Heart right ventricle (tissue), 16 donors: ENCODE data around the gene BPGM. TPM values are rescaled to one million over a fixed set of nuclear protein-coding genes. Genes with fewer than 3 reads are reported as not detected.

Experiments
- ATAC-seq, 8 donors: fragments of 200-7000 bp; cut with Tn5 transposase; one replicate each; pipeline ENCODE4 v1.9.1; 2020; ENCODE audit warnings: mild to moderate bottlenecking in 8 of 8, moderate library complexity in 8 of 8, moderate number of reproducible peaks in 1 of 8
- DNase-seq, 2 donors: peaks; one replicate each; pipeline ENCODE4 v3.0.0-alpha.2; 2020
- H3K27ac ChIP-seq, 10 donors: fragments of 200-600 bp; sonication (generic) in 2 of 10; one replicate each; pipeline versions ENCODE4 v1.5.0 to v1.8.0; 2020 to 2022; ENCODE audit warnings: mild to moderate bottlenecking in 3 of 10
- H3K27me3 ChIP-seq, 7 donors: fragments of 200-600 bp; one replicate each; pipeline ENCODE4 v1.8.0; 2021 to 2022; ENCODE audit warnings: mild to moderate bottlenecking in 2 of 7
- H3K36me3 ChIP-seq, 9 donors: fragments of 200-600 bp; sonication (generic) in 1 of 9; one replicate each; pipeline versions ENCODE4 v1.5.0 to v1.8.0; 2020 to 2022; ENCODE audit warnings: mild to moderate bottlenecking in 2 of 9
- H3K4me1 ChIP-seq, 9 donors: fragments of 200-600 bp; sonication (generic) in 1 of 9; one replicate each; pipeline versions ENCODE4 v1.5.0 to v1.8.0; 2020 to 2022; ENCODE audit warnings: mild to moderate bottlenecking in 4 of 9
- H3K4me3 ChIP-seq, 10 donors: fragments of 200-600 bp; sonication (generic) in 2 of 10; one replicate each; pipeline versions ENCODE4 v1.5.0 to v1.8.0; 2020 to 2022; ENCODE audit warnings: mild to moderate bottlenecking in 7 of 10, moderate library complexity in 2 of 10
- H3K9me3 ChIP-seq, 11 donors: fragments of 200-600 bp in 10 of 11; sonication (generic) in 2 of 11; one replicate each; pipeline versions ENCODE4 v1.5.0 to v1.8.0; 2013 to 2022; ENCODE audit warnings: mild to moderate bottlenecking in 2 of 11, control low read depth in 1 of 11, moderate library complexity in 1 of 11
- WGBS, 2 donors: extraction: QIAGEN DNeasy Blood & Tissue Kit; methylation state at CpG; one replicate each; pipeline ENCODE4 v1.1.7; 2013; ENCODE audit warnings: inconsistent platforms in 1 of 2; 5-methylcytosine and 5-hydroxymethylcytosine counted together
- intact Hi-C, 10 donors: fragments of 100-400 bp; cut with DNase I; formaldehyde crosslinking; loops; one replicate each; pipeline versions ENCODE4 v1.11.1 to v1.14.2; 2022
- polyA plus RNA-seq, 2 donors: library from polyadenylated mRNA; stranded (reverse); fragments of 200-250 nt; gene quantifications; one replicate each; pipeline ENCODE4 v1.2.3, GENCODE V29; 2013
- total RNA-seq, 10 donors: library from RNA; stranded (reverse); fragmentation: NEBNext Ultra II Directional in 3 of 10; extraction: Animal tissue kit (Norgen Biotek cat#: 25700) in 3 of 10; gene quantifications; one replicate each; pipeline versions ENCODE4 v1.2.1 to v1.2.4, GENCODE V29; 2021 to 2023
- TF ChIP-seq, protein P1 (sequence below), 9 donors: fragments of 200-600 bp; sonication (generic) in 2 of 9; IDR thresholded peaks; one replicate each; pipeline versions ENCODE4 v1.5.0 to v1.8.0; 2021 to 2022; ENCODE audit warnings: antibody characterized with exemption in 9 of 9, mild to moderate bottlenecking in 5 of 9, moderate library complexity in 1 of 9
- donor health status: Arrhythmogenic right ventricular cardiomyopathy.
- donor health status: ischemic (EF 13 %, LVEDD 7.1; RV severe dilation, severe dysfunction).
- donor health status: healthy with polysubstance abuse.
- donor health status: DM: no; HTN: yes; CAD: no.
- donor health status: DM: no; HTN: no; CAD: no.
- donor health status: ischemic (EF 25% LVEDD 6.9; RV normal size, moderate dysfunction).
- donor health status: ischemic (EF 25% LVEDD 5.7; RV mildly dilated, moderate dysfunction).
- donor health status: healthy.
- donor health status: DM: yes; HTN: yes; CAD: no.
- donor health status: Ischemic cardiomyopathy.
- donor health status: ischemic (EF 35%, LVEDD 5.7; RV mildly dilated, moderate dysfunction).
- donor health status: nonischemic (EF 11% LVEDD 7.7; RV severe dilation, severe dysfunction).
- donor health status: DM: yes; HTN: yes; CAD: no.
- donor health status: PGD.
- donor health status: ischemic (EF 29% LVEDD 5.4; RV normal size, mild dysfunction).
- donor health status: nonischemic (EF 23%, LVEDD 6.1; RV moderate dilation, normal function).

BPGM gene
- total and polyA plus RNA-seq, 12 donors = 12.4 to 19.7 (median 14.9) TPM

DNA sequence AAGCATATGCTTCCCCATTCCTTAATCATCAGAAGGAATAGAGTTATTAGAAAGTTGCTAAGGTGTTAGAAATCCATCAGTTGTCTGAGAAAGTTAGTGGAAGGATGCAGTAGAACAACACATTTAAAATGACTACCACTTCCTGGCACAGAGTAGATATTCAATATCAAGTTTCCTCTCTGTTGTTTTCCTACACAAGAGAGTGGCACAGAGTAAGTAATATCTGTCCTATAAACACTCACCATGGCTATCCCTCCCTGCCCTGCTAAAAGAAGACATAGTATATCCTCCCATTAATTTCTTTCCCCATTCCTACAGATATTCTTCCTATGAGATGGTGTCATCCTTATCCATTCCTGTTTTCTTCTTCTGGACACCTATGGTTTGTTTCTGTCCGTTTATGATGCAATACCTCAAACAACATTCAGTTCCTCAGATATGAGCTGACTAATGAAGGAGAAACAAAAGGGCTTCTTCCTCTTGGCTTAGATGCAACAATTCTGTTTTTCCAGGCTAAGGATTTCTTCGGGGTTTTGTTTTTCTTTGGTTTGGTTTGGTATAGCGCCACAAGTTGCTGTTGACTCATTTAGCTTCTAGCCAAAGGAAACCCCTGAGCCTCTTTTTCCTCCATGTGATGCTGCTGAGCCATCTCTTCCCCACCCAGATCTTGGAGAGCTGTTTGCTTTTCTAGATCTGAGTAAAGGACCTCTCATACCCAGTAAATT is 32.9 kb upstream of the BPGM start:
- TF ChIP-seq, protein P1, sequence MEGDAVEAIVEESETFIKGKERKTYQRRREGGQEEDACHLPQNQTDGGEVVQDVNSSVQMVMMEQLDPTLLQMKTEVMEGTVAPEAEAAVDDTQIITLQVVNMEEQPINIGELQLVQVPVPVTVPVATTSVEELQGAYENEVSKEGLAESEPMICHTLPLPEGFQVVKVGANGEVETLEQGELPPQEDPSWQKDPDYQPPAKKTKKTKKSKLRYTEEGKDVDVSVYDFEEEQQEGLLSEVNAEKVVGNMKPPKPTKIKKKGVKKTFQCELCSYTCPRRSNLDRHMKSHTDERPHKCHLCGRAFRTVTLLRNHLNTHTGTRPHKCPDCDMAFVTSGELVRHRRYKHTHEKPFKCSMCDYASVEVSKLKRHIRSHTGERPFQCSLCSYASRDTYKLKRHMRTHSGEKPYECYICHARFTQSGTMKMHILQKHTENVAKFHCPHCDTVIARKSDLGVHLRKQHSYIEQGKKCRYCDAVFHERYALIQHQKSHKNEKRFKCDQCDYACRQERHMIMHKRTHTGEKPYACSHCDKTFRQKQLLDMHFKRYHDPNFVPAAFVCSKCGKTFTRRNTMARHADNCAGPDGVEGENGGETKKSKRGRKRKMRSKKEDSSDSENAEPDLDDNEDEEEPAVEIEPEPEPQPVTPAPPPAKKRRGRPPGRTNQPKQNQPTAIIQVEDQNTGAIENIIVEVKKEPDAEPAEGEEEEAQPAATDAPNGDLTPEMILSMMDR (IDR thresholded peaks at IDR 0.05) = no peak
- DNase-seq (peak in 1 of 2 donors; percentile 38), ATAC-seq (peak; percentile 44 to 89 (median 81))
- intact Hi-C loops = no loop called here
- H3K4me1 ChIP-seq = peaks cover 0 to 20% (median 2%) of the 10 kb centered on the region in 9 donors
- no peaks in the 10 kb centered on the region for H3K36me3 ChIP-seq
- no peaks in the 10 kb centered on the region for H3K27me3 ChIP-seq
- H3K27ac ChIP-seq = peak overlapping the region in 4 of 10 donors; percentile 15 to 66 (median 21)
- H3K4me3 ChIP-seq = no peak overlapping the region
- WGBS, 2 donors = 32 to 53% methylated on average over 3 of the region's 3 CpGs
- no peaks in the 10 kb centered on the region for H3K9me3 ChIP-seq

DNA sequence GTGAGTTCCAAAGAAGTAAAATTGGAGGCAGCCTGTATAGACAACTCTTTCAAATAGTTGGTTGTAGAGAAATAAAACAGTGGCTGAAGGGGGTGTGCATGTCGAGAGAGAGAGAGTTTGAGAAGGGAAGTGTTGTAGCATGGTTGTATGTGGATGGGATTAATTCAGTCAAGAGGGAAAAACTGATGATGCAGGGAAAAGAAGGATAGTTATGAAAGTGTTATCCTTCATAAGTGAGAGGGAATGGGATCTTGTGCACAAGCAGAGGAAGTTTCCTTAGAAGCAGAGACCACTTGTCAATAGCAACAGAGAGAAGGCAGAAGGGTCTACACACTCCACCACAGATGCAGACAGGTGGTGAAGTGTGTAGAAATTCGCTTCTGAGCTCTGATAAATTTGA is 30.0 kb upstream of the BPGM start:
- H3K9me3 ChIP-seq = no peaks in the 10 kb centered on the region
- no peaks in the 10 kb centered on the region for H3K27me3 ChIP-seq
- DNase-seq (no peak), ATAC-seq (no peak)
- intact Hi-C loops = no loop called here
- WGBS, 2 donors = 83 to 85% methylated on average over 2 of the region's 2 CpGs
- no peak overlapping the region for H3K4me3 ChIP-seq
- no peak overlapping the region for H3K27ac ChIP-seq
- H3K36me3 ChIP-seq = no peaks in the 10 kb centered on the region
- TF ChIP-seq, protein P1 (IDR thresholded peaks at IDR 0.05) = no peak
- peaks cover 0 to 40% (median 2%) of the 10 kb centered on the region in 9 donors for H3K4me1 ChIP-seq

DNA sequence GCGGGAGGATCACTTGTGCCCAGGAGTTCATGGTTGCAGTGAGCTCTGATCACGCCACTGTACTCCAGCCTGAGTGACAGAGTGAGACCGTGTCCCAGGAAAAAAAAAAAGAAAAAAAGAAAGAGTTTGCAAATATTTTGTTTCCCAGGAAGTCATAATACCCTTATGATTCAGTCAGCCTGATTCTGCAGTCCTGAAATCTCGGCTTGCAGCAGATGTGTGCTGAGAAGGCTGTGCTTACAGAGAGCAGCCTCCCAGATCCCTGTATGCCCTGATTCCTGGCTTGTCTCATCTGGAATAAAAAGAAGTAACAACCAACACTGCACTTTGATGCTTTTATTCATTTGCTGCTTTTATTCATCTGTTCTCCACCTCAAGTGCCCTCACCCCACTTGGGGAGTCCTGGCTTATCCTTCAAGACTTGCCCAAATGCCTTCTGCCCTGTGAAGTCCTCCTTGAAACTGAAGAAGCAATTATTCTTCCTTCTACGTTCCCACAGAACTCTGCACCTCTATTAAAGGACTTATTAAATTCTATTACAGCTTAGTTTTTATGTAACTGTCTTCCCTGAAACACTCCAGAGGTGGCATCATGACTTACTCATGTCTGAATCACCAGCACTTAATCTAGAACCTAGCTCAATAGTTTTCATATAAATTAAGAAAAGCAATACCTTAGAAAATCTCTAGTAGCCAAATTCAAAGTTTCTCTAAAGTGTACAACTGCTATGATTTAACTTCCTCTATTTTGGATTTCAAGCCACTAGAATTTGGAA is 27.7 kb upstream of the BPGM start:
- ATAC-seq = no peak
- no peaks in the 10 kb centered on the region for H3K36me3 ChIP-seq
- intact Hi-C loops = no loop called here
- peak overlapping the region in 1 of 10 donors; percentile 34 for H3K27ac ChIP-seq
- H3K4me3 ChIP-seq = no peak overlapping the region
- no peak for DNase-seq
- TF ChIP-seq, protein P1 (IDR thresholded peaks at IDR 0.05) = no peak
- H3K4me1 ChIP-seq = peaks cover 0 to 31% (median 0%) of the 10 kb centered on the region in 9 donors
- H3K27me3 ChIP-seq = peaks cover 0 to 9% (median 5%) of the 10 kb centered on the region in 7 donors
- no peaks in the 10 kb centered on the region for H3K9me3 ChIP-seq
- 47 to 60% methylated on average over 5 of the region's 5 CpGs for WGBS, 2 donors

DNA sequence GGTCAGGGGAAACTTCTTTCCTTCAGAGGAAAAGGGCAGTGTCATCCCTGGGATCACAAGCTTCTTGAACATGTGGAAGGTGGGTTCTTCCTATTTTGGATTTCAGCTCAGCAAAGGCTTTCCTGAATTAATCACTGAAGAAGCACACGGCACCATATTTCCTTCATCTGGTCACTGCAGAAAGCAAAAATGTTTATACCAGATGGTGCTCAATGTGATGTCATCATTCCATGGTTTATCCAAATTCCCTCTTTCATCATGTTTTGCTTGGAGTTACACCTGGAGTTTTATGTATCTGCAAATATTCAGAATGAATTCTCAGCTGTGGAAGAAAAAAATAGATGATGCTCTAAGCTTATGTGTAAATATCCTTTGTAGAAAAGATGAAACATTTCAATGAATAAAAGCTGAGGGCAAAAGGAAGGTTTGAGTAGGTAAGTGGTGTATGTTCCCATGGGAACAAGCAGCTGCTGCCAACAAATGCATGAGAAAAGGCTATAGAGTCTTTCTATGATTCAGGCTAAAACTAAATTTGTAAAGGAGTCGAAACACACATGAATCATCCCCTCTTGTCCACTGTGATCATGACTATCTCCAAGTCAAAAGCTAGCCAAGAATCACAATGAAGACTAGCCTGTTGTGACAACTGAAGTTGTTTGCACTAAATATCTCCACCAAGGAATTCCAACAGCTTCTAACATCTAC is 26.9 kb upstream of the BPGM start:
- peak overlapping the region in 1 of 10 donors; percentile 34 for H3K27ac ChIP-seq
- H3K4me3 ChIP-seq = no peak overlapping the region
- intact Hi-C loops = loop anchor here in 1 of 10 donors (2.0 kb wide), 1 partner anchor 21 kb away; no protein-coding TSS in a partner anchor
- H3K27me3 ChIP-seq = peaks cover 0 to 17% (median 13%) of the 10 kb centered on the region in 7 donors
- TF ChIP-seq, protein P1 (IDR thresholded peaks at IDR 0.05) = no peak
- H3K9me3 ChIP-seq = no peaks in the 10 kb centered on the region
- 42 to 52% methylated on average over 2 of the region's 2 CpGs for WGBS, 2 donors
- DNase-seq = no peak
- no peak for ATAC-seq
- no peaks in the 10 kb centered on the region for H3K36me3 ChIP-seq
- H3K4me1 ChIP-seq = peaks cover 0 to 23% (median 0%) of the 10 kb centered on the region in 9 donors
